ENCODE measurements around the gene CYP2C18. TPM values are rescaled to one million over a fixed set of nuclear protein-coding genes. Genes with fewer than 3 reads are reported as not detected.
"Not testable (repeated sequence)": the region's sequence is repeated elsewhere in the genome, so short reads cannot be mapped to it uniquely, and the experiment has no call there.

Gene CYP2C18
- total RNA-seq = not detected

DNA sequence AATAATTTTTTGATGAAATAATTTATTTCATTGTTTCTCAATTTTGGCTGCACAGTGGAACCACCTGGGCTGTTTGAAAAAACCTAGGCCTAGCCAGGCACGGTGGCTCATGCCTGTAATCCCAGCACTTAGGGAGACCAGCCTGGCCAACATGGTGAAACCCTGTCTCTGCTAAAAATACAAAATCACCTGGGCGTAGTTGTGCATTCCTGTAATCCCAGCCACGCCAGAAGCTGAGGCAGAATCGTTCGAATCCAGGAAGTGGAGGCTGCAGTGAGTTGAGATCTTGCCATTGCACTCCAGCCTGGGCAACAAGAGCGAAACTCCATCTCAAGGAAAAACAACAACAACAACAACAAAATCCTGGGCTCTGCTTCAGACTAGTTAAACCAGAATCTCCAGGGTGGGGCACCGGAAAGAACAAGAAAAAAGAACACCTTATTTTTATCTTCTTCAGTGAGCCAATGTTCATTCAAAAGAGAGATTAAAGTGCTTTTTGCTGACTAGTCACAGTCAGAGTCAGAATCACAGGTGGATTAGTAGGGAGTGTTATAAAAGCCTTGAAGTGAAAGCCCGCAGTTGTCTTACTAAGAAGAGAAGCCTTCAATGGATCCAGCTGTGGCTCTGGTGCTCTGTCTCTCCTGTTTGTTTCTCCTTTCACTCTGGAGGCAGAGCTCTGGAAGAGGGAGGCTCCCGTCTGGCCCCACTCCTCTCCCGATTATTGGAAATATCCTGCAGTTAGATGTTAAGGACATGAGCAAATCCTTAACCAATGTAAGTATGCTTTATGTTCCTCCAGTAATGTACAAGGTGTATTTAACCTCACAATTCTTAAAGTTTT lies at the start of gene CYP2C18:
Gene CYP2C18 (plus strand): TSS at position 516 of the 841 bp plus-strand sequence. CDS start 91 bp downstream, at position 607.
- no peaks in the 10 kb centered on the region for H3K4me1 ChIP-seq (ENCODE audit: control insufficient read depth in 1 of 2, low read depth in 2 of 2)
- no peak for ATAC-seq (ENCODE audit: insufficient number of reproducible peaks, low FRiP score, low read depth)
- no peaks in the 10 kb centered on the region for H3K27me3 ChIP-seq (replicated peaks; ENCODE audit: insufficient read depth)
- H3K36me3 ChIP-seq = no peaks in the 10 kb centered on the region
- H3K27ac ChIP-seq = no peak within 1 kb of the TSS
- DNase-seq (ENCODE audit: low spot score) = no peak
- no peak within 1 kb of the TSS for H3K4me3 ChIP-seq
- H3K9me3 ChIP-seq = no peaks in the 10 kb centered on the region
- TF ChIP-seq, protein P1, sequence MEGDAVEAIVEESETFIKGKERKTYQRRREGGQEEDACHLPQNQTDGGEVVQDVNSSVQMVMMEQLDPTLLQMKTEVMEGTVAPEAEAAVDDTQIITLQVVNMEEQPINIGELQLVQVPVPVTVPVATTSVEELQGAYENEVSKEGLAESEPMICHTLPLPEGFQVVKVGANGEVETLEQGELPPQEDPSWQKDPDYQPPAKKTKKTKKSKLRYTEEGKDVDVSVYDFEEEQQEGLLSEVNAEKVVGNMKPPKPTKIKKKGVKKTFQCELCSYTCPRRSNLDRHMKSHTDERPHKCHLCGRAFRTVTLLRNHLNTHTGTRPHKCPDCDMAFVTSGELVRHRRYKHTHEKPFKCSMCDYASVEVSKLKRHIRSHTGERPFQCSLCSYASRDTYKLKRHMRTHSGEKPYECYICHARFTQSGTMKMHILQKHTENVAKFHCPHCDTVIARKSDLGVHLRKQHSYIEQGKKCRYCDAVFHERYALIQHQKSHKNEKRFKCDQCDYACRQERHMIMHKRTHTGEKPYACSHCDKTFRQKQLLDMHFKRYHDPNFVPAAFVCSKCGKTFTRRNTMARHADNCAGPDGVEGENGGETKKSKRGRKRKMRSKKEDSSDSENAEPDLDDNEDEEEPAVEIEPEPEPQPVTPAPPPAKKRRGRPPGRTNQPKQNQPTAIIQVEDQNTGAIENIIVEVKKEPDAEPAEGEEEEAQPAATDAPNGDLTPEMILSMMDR (IDR thresholded peaks at IDR 0.05) = no peak

- not testable (repeated sequence) for H3K9me3 ChIP-seq; H3K36me3 ChIP-seq; H3K4me3 ChIP-seq; ATAC-seq (ENCODE audit: insufficient number of reproducible peaks, low FRiP score, low read depth); DNase-seq (ENCODE audit: low spot score); H3K27me3 ChIP-seq (replicated peaks; ENCODE audit: insufficient read depth); H3K4me1 ChIP-seq (ENCODE audit: control insufficient read depth in 1 of 2, low read depth in 2 of 2); H3K27ac ChIP-seq
Observed at GRCh38 chr10:94638097-94638496, 45.4 kb upstream of the CYP2C18 start.

DNA sequence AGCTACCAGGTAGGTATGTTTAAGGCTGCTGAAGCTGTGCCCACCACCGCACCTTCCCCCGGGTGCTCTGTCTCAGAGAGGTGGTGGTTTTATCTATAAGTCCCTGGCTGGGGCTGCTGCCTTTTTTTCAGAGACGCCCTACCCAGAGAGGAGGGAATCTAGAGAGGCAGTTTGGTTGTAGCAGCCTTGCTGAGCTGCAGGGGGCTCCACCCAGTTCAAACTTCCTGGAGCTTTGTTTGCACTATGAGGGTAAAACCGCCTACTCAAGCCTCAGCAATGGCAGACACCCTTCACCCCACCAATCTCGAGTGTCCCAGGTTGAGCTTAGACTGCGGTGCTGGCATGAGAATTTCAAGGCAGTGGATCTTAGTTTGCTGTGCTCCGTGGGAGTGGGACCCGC lies 43.6 kb upstream of the CYP2C18 start:
- no peak for ATAC-seq (ENCODE audit: insufficient number of reproducible peaks, low FRiP score, low read depth)
- H3K27ac ChIP-seq = no peak overlapping the region
- TF ChIP-seq, protein P1 (IDR thresholded peaks at IDR 0.05) = no peak
- no peak overlapping the region for H3K4me3 ChIP-seq
- H3K4me1 ChIP-seq (ENCODE audit: control insufficient read depth in 1 of 2, low read depth in 2 of 2) = no peaks in the 10 kb centered on the region
- H3K9me3 ChIP-seq = peaks cover 3% of the 10 kb centered on the region
- no peak for DNase-seq (ENCODE audit: low spot score)
- H3K36me3 ChIP-seq = no peaks in the 10 kb centered on the region
- H3K27me3 ChIP-seq (replicated peaks; ENCODE audit: insufficient read depth) = no peaks in the 10 kb centered on the region

DNA sequence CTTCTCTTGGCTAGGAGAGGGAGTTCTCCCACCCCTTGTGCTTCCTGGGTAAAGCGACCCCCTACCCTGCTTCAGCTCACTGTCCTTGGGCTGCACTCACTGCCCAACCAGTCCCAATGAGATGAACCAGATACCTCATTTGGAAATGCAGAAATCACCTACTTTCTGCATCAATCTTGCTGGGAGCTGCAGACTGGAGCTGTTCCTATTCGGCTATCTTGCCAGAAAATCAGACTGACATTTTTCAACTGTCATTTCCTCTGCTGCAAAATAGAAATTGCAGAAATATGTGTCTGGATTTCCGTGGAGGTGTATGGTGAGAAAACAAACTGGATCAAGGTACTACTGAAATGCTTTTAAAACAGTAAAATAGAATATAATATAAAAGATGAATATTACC lies 43.0 kb upstream of the CYP2C18 start:
- TF ChIP-seq, protein P1 (IDR thresholded peaks at IDR 0.05) = no peak
- H3K9me3 ChIP-seq = peaks cover 3% of the 10 kb centered on the region

DNA sequence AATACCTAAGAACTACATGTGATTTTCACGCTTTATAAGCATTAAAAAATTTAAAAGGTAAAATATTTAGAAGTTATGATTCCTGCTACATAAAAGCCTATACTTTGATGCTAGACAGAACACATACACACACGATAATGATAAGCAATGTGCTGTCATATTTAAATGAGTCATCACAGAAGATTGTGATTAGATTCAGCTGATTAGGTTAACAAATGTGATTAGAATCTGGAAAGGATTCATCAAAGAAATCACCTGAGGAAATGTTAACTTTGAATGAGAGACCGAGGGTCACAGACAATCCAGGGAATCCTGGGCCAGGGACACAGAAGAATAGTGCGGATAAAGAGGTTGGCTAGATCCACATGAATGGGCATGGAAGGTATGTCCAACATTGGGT lies 42.0 kb upstream of the CYP2C18 start:
- Histone ChIP-seq H3K36me3 (no peaks in the 10 kb centered on the region), H3K4me1 (ENCODE audit: control insufficient read depth in 1 of 2, low read depth in 2 of 2) (no peaks in the 10 kb centered on the region), H3K4me3 (no peak overlapping the region), H3K27me3 (replicated peaks; ENCODE audit: insufficient read depth) (no peaks in the 10 kb centered on the region), H3K9me3 (peaks cover 3% of the 10 kb centered on the region), H3K27ac (no peak overlapping the region)
- TF ChIP-seq, protein P1 (IDR thresholded peaks at IDR 0.05) = no peak
- ATAC-seq (ENCODE audit: insufficient number of reproducible peaks, low FRiP score, low read depth) = no peak
- DNase-seq (ENCODE audit: low spot score) = no peak

More for the DNA sequence above, 43.0 kb upstream of the CYP2C18 start:
- ATAC-seq (ENCODE audit: insufficient number of reproducible peaks, low FRiP score, low read depth) = no peak
- Histone ChIP-seq H3K27me3 (replicated peaks; ENCODE audit: insufficient read depth) (no peaks in the 10 kb centered on the region), H3K36me3 (no peaks in the 10 kb centered on the region), H3K4me1 (ENCODE audit: control insufficient read depth in 1 of 2, low read depth in 2 of 2) (no peaks in the 10 kb centered on the region), H3K4me3 (no peak overlapping the region), H3K27ac (no peak overlapping the region)
- DNase-seq (ENCODE audit: low spot score) = no peak

Data from thoracic aorta (tissue), 2 donors.